Sigmoid colon (tissue), 7 donors: ENCODE data around the gene TCF7L2. TPM values are rescaled to one million over a fixed set of nuclear protein-coding genes. Genes with fewer than 3 reads are reported as not detected.

Source experiments
- DNase-seq: peaks from one replicate; pipeline ENCODE4 v3.0.0-alpha.2; 2019
- H3K27ac ChIP-seq, 4 donors: fragments of 200-600 bp; sonication (generic); one replicate each; pipeline ENCODE4 v1.5.1; 2016 to 2019; ENCODE audit warnings: mild to moderate bottlenecking in 1 of 4
- H3K27me3 ChIP-seq, 3 donors: fragments of 200-600 bp; sonication (generic); one replicate each; pipeline ENCODE4 v1.5.1; 2019; ENCODE audit warnings: mild to moderate bottlenecking in 1 of 3
- H3K36me3 ChIP-seq, 4 donors: fragments of 200-600 bp; sonication (generic); one replicate each; pipeline ENCODE4 v1.5.1; 2016 to 2019
- H3K4me1 ChIP-seq, 4 donors: fragments of 200-600 bp; sonication (generic); one replicate each; pipeline ENCODE4 v1.5.1; 2017 to 2019
- H3K4me3 ChIP-seq, 4 donors: fragments of 200-600 bp; sonication (generic); one replicate each; pipeline ENCODE4 v1.5.1; 2017 to 2019; ENCODE audit warnings: mild to moderate bottlenecking in 2 of 4, moderate library complexity in 1 of 4
- H3K9me3 ChIP-seq, 4 donors: fragments of 200-600 bp in 3 of 4; sonication (generic) in 3 of 4; one replicate each; pipeline versions ENCODE4 v1.5.1 to v1.6.1; 2013 to 2019
- EP300 ChIP-seq, 4 donors: sonication (generic); formaldehyde crosslinking; IDR thresholded peaks; one replicate each; pipeline ENCODE4 v1.6.1; 2017; ENCODE audit warnings: antibody characterized with exemption in 4 of 4
- POLR2A ChIP-seq, 2 donors: fragments of 450-650 bp; IDR thresholded peaks; one replicate each; pipeline ENCODE4 v1.6.1; 2016; ENCODE audit warnings: antibody characterized with exemption in 2 of 2, mild to moderate bottlenecking in 2 of 2, moderate library complexity in 2 of 2
- POLR2AphosphoS5 ChIP-seq, 4 donors: sonication (generic); formaldehyde crosslinking; IDR thresholded peaks; one replicate each; pipeline ENCODE4 v1.6.1; 2017; ENCODE audit warnings: antibody characterized with exemption in 4 of 4
- WGBS, 2 donors: extraction: QIAGEN DNeasy Blood & Tissue Kit; methylation state at CpG; one replicate each; pipeline ENCODE4 v1.1.7; 2013; 5-methylcytosine and 5-hydroxymethylcytosine counted together
- intact Hi-C: fragments of 100-400 bp; cut with DNase I; formaldehyde crosslinking; loops from one replicate; pipeline ENCODE4 v1.15.1; 2023
- polyA plus RNA-seq, 3 donors: library from polyadenylated mRNA; stranded (reverse); fragments of 200-250 nt; gene quantifications; one replicate each; pipeline ENCODE4 v1.2.3, GENCODE V29; 2013
- total RNA-seq, 4 donors: library from RNA; depleted of rRNA; stranded (reverse); fragments of >200 nt; gene quantifications; one replicate each; pipeline ENCODE4 v1.1.0, GENCODE V29; 2016
- TF ChIP-seq, protein P1 (sequence below), 4 experiments: fragments of 450-650 bp in 3 of 4; fragments of 200-600 bp in 1 of 4; IDR thresholded peaks; one replicate each; pipeline ENCODE4 v1.5.1; 2016 to 2019; ENCODE audit warnings: antibody characterized with exemption in 4 of 4, mild to moderate bottlenecking in 3 of 4, moderate library complexity in 2 of 4
- donor health status: healthy with polysubstance abuse.
- donor health status: Bipolar disorder and iron deficiency.
- donor health status: healthy.

Gene TCF7L2
- total and polyA plus RNA-seq, 7 donors = 15.3 to 40.4 (median 30.0) TPM

DNA sequence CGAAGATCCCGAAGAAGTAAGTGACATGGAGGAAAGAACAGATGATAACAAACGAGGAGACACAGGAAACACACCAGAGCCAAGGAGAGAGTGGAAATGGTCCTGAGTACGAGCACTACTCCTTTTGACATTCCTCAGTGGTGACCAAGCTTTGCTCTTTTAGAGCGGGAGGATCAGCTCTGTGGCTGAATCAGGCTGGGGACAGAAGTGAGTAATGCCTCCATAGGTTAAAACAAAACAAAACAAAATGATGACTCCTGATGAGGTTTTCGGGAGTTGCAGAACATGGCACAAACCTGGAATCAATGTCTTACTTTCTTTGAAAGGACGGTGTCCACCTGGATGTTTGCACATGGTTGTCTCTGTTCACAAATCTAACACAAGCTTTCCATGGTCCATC lies 30.3 kb upstream of the TCF7L2 start:
- no peak overlapping the region for H3K4me3 ChIP-seq
- H3K27me3 ChIP-seq = no peaks in the 10 kb centered on the region
- H3K27ac ChIP-seq = no peak overlapping the region
- DNase-seq = no peak
- no peaks in the 10 kb centered on the region for H3K9me3 ChIP-seq
- 89 to 92% methylated on average over 7 of the region's 7 CpGs for WGBS, 2 donors
- intact Hi-C loops = no loop called here
- H3K4me1 ChIP-seq = peaks cover 0 to 6% (median 0%) of the 10 kb centered on the region in 4 donors
- no peak for TF ChIP-seq POLR2A (IDR thresholded peaks at IDR 0.05)
- TF ChIP-seq EP300 (IDR thresholded peaks at IDR 0.05) = no peak
- TF ChIP-seq, protein P1, sequence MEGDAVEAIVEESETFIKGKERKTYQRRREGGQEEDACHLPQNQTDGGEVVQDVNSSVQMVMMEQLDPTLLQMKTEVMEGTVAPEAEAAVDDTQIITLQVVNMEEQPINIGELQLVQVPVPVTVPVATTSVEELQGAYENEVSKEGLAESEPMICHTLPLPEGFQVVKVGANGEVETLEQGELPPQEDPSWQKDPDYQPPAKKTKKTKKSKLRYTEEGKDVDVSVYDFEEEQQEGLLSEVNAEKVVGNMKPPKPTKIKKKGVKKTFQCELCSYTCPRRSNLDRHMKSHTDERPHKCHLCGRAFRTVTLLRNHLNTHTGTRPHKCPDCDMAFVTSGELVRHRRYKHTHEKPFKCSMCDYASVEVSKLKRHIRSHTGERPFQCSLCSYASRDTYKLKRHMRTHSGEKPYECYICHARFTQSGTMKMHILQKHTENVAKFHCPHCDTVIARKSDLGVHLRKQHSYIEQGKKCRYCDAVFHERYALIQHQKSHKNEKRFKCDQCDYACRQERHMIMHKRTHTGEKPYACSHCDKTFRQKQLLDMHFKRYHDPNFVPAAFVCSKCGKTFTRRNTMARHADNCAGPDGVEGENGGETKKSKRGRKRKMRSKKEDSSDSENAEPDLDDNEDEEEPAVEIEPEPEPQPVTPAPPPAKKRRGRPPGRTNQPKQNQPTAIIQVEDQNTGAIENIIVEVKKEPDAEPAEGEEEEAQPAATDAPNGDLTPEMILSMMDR (IDR thresholded peaks at IDR 0.05) = no peak
- no peak for TF ChIP-seq POLR2AphosphoS5 (IDR thresholded peaks at IDR 0.05)
- no peaks in the 10 kb centered on the region for H3K36me3 ChIP-seq

DNA sequence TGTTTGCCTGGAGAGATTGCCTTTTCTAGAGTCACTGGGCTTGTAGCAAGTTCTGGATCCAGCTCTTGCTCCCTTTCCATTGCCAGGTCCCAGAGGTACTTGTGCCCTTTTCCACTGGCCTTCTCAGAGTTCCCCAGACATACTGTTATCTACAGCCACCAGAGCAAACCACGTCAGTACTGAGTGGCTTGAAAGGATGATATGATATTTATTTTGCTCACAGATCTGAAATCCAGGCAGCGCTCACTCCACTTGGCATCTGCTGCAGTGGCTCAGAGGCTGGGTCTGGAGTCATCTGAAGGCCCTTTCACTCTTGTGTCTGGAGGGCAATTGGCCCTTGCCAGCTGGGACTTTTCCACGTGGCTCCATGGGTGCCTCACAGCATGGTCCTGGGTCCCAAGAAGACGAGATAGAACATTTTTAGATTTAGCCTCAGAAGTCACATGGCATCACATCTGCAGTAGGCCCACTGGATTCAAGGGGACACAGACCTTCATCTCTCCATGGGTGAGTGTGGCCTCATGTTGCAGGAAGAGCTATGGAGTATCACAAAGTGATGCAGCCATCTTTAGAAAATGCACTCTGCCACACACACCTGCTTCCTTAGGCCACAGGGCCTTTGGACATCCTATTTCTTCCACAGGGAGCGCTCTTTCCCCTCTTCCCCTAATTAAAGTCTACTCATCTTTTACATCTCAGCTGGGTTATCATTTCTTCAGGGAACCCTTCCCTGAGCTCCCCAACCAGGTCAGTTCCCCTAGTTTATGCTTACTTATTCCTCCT lies 22.9 kb upstream of the TCF7L2 start:
- H3K4me3 ChIP-seq = no peak overlapping the region
- 91 to 93% methylated on average over 5 of the region's 5 CpGs for WGBS, 2 donors
- no peak overlapping the region for H3K27ac ChIP-seq
- no peaks in the 10 kb centered on the region for H3K9me3 ChIP-seq
- H3K27me3 ChIP-seq = no peaks in the 10 kb centered on the region
- no peaks in the 10 kb centered on the region for H3K4me1 ChIP-seq
- DNase-seq = no peak
- TF ChIP-seq, protein P1 (IDR thresholded peaks at IDR 0.05) = no peak
- TF ChIP-seq EP300 (IDR thresholded peaks at IDR 0.05) (no peak), POLR2AphosphoS5 (IDR thresholded peaks at IDR 0.05) (no peak), POLR2A (IDR thresholded peaks at IDR 0.05) (no peak)
- intact Hi-C loops = no loop called here
- no peaks in the 10 kb centered on the region for H3K36me3 ChIP-seq

DNA sequence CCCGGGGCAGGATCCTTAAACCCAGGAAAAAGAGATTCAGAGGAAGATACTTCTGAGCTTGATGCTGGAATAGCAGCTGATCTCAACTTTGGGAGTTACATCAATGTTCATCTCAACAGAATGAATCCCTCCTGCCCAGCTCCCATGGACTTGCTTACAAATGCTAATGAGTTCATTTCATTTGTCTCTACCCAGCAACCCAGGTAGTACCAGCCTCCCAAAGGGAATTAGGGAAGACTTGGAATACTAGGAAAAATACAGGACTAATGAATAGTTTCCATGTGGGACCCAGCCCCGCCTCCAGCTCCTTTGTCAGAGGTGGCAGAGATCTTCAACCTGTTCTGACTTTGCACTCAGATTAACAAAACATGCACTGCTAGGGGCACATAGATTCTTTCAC lies 22.1 kb upstream of the TCF7L2 start:
- intact Hi-C loops = no loop called here
- 86 to 88% methylated on average over 2 of the region's 2 CpGs for WGBS, 2 donors
- DNase-seq = no peak
- Histone ChIP-seq H3K4me1 (no peaks in the 10 kb centered on the region), H3K4me3 (no peak overlapping the region), H3K36me3 (no peaks in the 10 kb centered on the region), H3K27me3 (no peaks in the 10 kb centered on the region), H3K9me3 (no peaks in the 10 kb centered on the region), H3K27ac (no peak overlapping the region)
- TF ChIP-seq POLR2A (IDR thresholded peaks at IDR 0.05) = no peak
- TF ChIP-seq, protein P1 (IDR thresholded peaks at IDR 0.05) = no peak
- no peak for TF ChIP-seq POLR2AphosphoS5 (IDR thresholded peaks at IDR 0.05)
- TF ChIP-seq EP300 (IDR thresholded peaks at IDR 0.05) = no peak

DNA sequence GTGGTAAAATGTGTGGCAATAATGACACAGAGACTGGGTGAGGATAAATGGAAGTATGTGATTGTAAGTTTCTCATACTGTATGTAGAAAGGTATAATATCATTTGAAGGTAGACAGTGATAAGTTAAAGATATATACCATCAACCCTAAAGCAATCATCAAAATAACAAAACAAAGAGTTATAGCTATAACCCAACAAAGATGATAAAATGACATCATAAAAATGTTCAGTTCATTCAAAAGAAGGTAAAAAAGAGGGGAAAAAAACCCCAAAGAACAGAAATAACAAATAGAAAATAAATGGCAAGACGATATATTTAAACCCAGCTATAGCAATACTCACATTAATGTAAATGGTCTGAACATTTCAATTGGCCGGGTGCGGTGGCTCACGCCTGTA lies 17.4 kb upstream of the TCF7L2 start:
- DNase-seq = no peak
- H3K36me3 ChIP-seq = no peaks in the 10 kb centered on the region
- H3K27me3 ChIP-seq = no peaks in the 10 kb centered on the region
- intact Hi-C loops = no loop called here
- TF ChIP-seq POLR2AphosphoS5 (IDR thresholded peaks at IDR 0.05) (no peak), EP300 (IDR thresholded peaks at IDR 0.05) (no peak), POLR2A (IDR thresholded peaks at IDR 0.05) (no peak)
- TF ChIP-seq, protein P1 (IDR thresholded peaks at IDR 0.05) = no peak
- no peak overlapping the region for H3K4me3 ChIP-seq
- H3K4me1 ChIP-seq = no peaks in the 10 kb centered on the region
- H3K27ac ChIP-seq = no peak overlapping the region
- 94 to 98% methylated on average over 4 of the region's 4 CpGs for WGBS, 2 donors
- H3K9me3 ChIP-seq = no peaks in the 10 kb centered on the region

DNA sequence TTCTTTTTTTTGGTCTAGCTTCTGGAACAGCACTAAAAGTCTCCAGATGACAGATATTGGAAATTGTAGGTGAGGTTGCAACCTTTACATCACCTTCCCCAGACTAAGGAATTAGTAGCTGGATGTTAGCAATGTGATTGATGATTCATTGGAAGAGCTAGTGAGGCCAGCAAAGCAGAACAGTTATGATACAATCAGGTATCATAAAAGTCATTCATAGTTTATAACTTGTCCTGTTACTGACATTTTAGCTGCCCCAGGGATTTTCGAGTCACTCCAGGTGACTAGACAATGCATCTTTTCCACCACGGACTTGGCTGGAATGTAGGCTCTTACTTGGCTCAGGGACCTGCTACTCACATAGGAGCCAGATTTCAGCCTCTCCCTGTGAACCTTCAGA lies 15.9 kb upstream of the TCF7L2 start:
- no peaks in the 10 kb centered on the region for H3K27me3 ChIP-seq
- H3K27ac ChIP-seq = no peak overlapping the region
- 18 to 63% methylated on average over 2 of the region's 2 CpGs for whole genome bisulfite sequencing, 2 donors

More for the DNA sequence above, 15.9 kb upstream of the TCF7L2 start:
- no peaks in the 10 kb centered on the region for H3K9me3 ChIP-seq
- no peaks in the 10 kb centered on the region for H3K4me1 ChIP-seq
- DNase-seq = no peak
- intact Hi-C loops = no loop called here
- TF ChIP-seq POLR2AphosphoS5 (IDR thresholded peaks at IDR 0.05) = no peak
- no peak for TF ChIP-seq POLR2A (IDR thresholded peaks at IDR 0.05)
- no peak for TF ChIP-seq EP300 (IDR thresholded peaks at IDR 0.05)
- TF ChIP-seq, protein P1 (IDR thresholded peaks at IDR 0.05) = no peak
- H3K4me3 ChIP-seq = no peak overlapping the region
- H3K36me3 ChIP-seq = no peaks in the 10 kb centered on the region
